Liver (tissue), 3 donors: ENCODE data around the gene STK25.

ENCODE experiments used
- ATF3 ChIP-seq: IDR thresholded peaks from 2 replicates; pipeline ENCODE4 v1.6.1; 2016; ENCODE audit warnings: antibody characterized with exemption
- CTCF ChIP-seq: fragments of 150-350 bp; IDR thresholded peaks from 2 replicates; pipeline ENCODE4 v1.5.1; 2017; ENCODE audit warnings: improper control_type of control experiment, low read depth, low read length; ENCODE audit not compliant: missing input control
- EGR1 ChIP-seq, 2 donors: IDR thresholded peaks; 2 replicates each; pipeline ENCODE4 v1.6.1; 2016 to 2018; ENCODE audit warnings: antibody characterized with exemption in 2 of 2, low read depth in 2 of 2
- FOXA1 ChIP-seq: IDR thresholded peaks from 2 replicates; pipeline ENCODE4 v1.6.1; 2016; ENCODE audit warnings: antibody characterized with exemption
- GABPA ChIP-seq, 2 donors: IDR thresholded peaks in 1 of 2; conservative IDR thresholded peaks in 1 of 2; 2 replicates each; pipeline ENCODE4 v1.6.1; 2016; ENCODE audit warnings: antibody characterized with exemption in 2 of 2, mild to moderate bottlenecking in 1 of 2, moderate library complexity in 1 of 2
- HNF4A ChIP-seq, 2 donors: conservative IDR thresholded peaks; 2 replicates each; pipeline ENCODE4 v1.6.1; 2016; ENCODE audit warnings: antibody characterized with exemption in 2 of 2, mild to moderate bottlenecking in 2 of 2
- MAX ChIP-seq: IDR thresholded peaks from 2 replicates; pipeline ENCODE4 v1.6.1; 2016; ENCODE audit warnings: antibody characterized with exemption
- RAD21 ChIP-seq, 2 donors: IDR thresholded peaks; 2 replicates each; pipeline ENCODE4 v1.6.1; 2016; ENCODE audit warnings: antibody characterized with exemption in 2 of 2, mild to moderate bottlenecking in 2 of 2
- REST ChIP-seq: IDR thresholded peaks from 2 replicates; pipeline ENCODE4 v1.6.1; 2016; ENCODE audit warnings: antibody characterized with exemption, mild to moderate bottlenecking
- RXRA ChIP-seq, 2 donors: IDR thresholded peaks; 2 replicates each; pipeline ENCODE4 v1.6.1; 2017 to 2018; ENCODE audit warnings: antibody characterized with exemption in 2 of 2, mild to moderate bottlenecking in 1 of 2
- TAF1 ChIP-seq: conservative IDR thresholded peaks from 2 replicates; pipeline ENCODE4 v1.6.1; 2016; ENCODE audit warnings: antibody characterized with exemption, mild to moderate bottlenecking
- YY1 ChIP-seq: IDR thresholded peaks from 2 replicates; pipeline ENCODE4 v1.6.1; 2016; ENCODE audit warnings: antibody characterized with exemption, mild to moderate bottlenecking
- ZBTB33 ChIP-seq: IDR thresholded peaks from 2 replicates; pipeline ENCODE4 v1.6.1; 2016; ENCODE audit warnings: antibody characterized with exemption
- donor health status: healthy.
- donor health status: healthy.

GRCh38 chr2:241508240-241509154 lies at the start of gene STK25:
- no peak for TF ChIP-seq REST
- no peak for TF ChIP-seq CTCF
- no peak for TF ChIP-seq MAX
- no peak for TF ChIP-seq HNF4A (conservative IDR thresholded peaks at IDR 0.05)
- peak; percentile 21 for TF ChIP-seq YY1
- TF ChIP-seq RAD21 (IDR thresholded peaks at IDR 0.05), result no peak
- TF ChIP-seq TAF1, result no peak
- no peak for TF ChIP-seq RXRA (IDR thresholded peaks at IDR 0.05)
- no peak for TF ChIP-seq ZBTB33
- TF ChIP-seq ATF3, result no peak
- TF ChIP-seq GABPA (IDR thresholded peaks at IDR 0.05 in 1 of 2, conservative IDR thresholded peaks at IDR 0.05 in 1 of 2), result peak in 1 of 2 donors; percentile 70
- no peak for TF ChIP-seq EGR1 (IDR thresholded peaks at IDR 0.05; ENCODE audit: low read depth in 2 of 2)
- TF ChIP-seq FOXA1, result no peak
